Measurements from ENCODE around the gene ATP7A.

- no peak for TF ChIP-seq POLR2AphosphoS5 (IDR thresholded peaks at IDR 0.05; ENCODE audit: low read depth, low read length)
- TF ChIP-seq, protein P1, sequence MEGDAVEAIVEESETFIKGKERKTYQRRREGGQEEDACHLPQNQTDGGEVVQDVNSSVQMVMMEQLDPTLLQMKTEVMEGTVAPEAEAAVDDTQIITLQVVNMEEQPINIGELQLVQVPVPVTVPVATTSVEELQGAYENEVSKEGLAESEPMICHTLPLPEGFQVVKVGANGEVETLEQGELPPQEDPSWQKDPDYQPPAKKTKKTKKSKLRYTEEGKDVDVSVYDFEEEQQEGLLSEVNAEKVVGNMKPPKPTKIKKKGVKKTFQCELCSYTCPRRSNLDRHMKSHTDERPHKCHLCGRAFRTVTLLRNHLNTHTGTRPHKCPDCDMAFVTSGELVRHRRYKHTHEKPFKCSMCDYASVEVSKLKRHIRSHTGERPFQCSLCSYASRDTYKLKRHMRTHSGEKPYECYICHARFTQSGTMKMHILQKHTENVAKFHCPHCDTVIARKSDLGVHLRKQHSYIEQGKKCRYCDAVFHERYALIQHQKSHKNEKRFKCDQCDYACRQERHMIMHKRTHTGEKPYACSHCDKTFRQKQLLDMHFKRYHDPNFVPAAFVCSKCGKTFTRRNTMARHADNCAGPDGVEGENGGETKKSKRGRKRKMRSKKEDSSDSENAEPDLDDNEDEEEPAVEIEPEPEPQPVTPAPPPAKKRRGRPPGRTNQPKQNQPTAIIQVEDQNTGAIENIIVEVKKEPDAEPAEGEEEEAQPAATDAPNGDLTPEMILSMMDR (IDR thresholded peaks at IDR 0.05): no peak
- TF ChIP-seq, protein P2, sequence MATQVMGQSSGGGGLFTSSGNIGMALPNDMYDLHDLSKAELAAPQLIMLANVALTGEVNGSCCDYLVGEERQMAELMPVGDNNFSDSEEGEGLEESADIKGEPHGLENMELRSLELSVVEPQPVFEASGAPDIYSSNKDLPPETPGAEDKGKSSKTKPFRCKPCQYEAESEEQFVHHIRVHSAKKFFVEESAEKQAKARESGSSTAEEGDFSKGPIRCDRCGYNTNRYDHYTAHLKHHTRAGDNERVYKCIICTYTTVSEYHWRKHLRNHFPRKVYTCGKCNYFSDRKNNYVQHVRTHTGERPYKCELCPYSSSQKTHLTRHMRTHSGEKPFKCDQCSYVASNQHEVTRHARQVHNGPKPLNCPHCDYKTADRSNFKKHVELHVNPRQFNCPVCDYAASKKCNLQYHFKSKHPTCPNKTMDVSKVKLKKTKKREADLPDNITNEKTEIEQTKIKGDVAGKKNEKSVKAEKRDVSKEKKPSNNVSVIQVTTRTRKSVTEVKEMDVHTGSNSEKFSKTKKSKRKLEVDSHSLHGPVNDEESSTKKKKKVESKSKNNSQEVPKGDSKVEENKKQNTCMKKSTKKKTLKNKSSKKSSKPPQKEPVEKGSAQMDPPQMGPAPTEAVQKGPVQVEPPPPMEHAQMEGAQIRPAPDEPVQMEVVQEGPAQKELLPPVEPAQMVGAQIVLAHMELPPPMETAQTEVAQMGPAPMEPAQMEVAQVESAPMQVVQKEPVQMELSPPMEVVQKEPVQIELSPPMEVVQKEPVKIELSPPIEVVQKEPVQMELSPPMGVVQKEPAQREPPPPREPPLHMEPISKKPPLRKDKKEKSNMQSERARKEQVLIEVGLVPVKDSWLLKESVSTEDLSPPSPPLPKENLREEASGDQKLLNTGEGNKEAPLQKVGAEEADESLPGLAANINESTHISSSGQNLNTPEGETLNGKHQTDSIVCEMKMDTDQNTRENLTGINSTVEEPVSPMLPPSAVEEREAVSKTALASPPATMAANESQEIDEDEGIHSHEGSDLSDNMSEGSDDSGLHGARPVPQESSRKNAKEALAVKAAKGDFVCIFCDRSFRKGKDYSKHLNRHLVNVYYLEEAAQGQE (IDR thresholded peaks at IDR 0.05; ENCODE audit: insufficient read depth in 1 of 2, low read depth in 2 of 2, low read length in 1 of 2): no peak
These were observed 55.9 kb downstream of the ATP7A start for GRCh38 chrX:77966361-77966760.
